B cell (primary cell): Measurements from ENCODE around the gene CHRD. TPM values are rescaled to one million over a fixed set of nuclear protein-coding genes. Genes with fewer than 3 reads are reported as not detected.

Experiments
- ATAC-seq: fragments of 200-7000 bp; cut with Tn5 transposase; one replicate; pipeline ENCODE4 v1.10.0; 2021; ENCODE audit warnings: low read depth, mild to moderate bottlenecking, moderate number of reproducible peaks, moderate library complexity
- CTCF ChIA-PET: fragments of 350-600 bp; sonication (Branson Sonifier 250); formaldehyde crosslinking; loops from one replicate; lab custom pipeline; 2021; ENCODE audit warnings: antibody characterized with exemption, inconsistent platforms; lab: Charles Lee
- POLR2A ChIA-PET: fragments of 350-600 bp; sonication (Branson Sonifier 250); formaldehyde crosslinking; loops from one replicate; lab custom pipeline; 2021; ENCODE audit warnings: antibody characterized with exemption; lab: Charles Lee
- DNase-seq: peaks from one replicate; pipeline ENCODE4 v3.0.0; 2013
- H2AFZ ChIP-seq: 2 replicates; pipeline ENCODE4 v1.6.1; 2012; ENCODE audit warnings: mild to moderate bottlenecking, low read depth, low read length; ENCODE audit not compliant: insufficient read depth, poor library complexity, severe bottlenecking
- H3K27ac ChIP-seq, 2 donors: 1 replicate in 1 of 2; 2 replicates in 1 of 2; pipeline ENCODE4 v1.5.1; 2012 to 2013; ENCODE audit warnings: low read length in 2 of 2, mild to moderate bottlenecking in 2 of 2, moderate library complexity in 1 of 2
- H3K27me3 ChIP-seq, 4 experiments: fragments of 200-600 bp in 1 of 4; sonication (generic) in 1 of 4; replicated peaks in 1 of 4; 1 replicate in 2 of 4; 2 replicates in 2 of 4; pipeline versions ENCODE4 v1.6.1 to v1.7.0; 2013 to 2016; ENCODE audit warnings: low read length in 3 of 4, mild to moderate bottlenecking in 2 of 4, mixed read lengths in 1 of 4, moderate library complexity in 1 of 4; ENCODE audit not compliant: insufficient read depth in 4 of 4, control insufficient read depth in 3 of 4; ENCODE audit errors: control extremely low read depth in 1 of 4
- H3K36me3 ChIP-seq, 2 experiments: replicated peaks in 1 of 2; 1 replicate in 1 of 2; 2 replicates in 1 of 2; pipeline versions ENCODE4 v1.6.1 to v1.7.1; 2013; ENCODE audit warnings: low read length in 1 of 2; ENCODE audit not compliant: insufficient read depth in 2 of 2, control insufficient read depth in 1 of 2; ENCODE audit errors: control extremely low read depth in 1 of 2, extremely low read depth in 1 of 2
- H3K4me1 ChIP-seq, 2 donors: fragments of 200-600 bp in 1 of 2; sonication (generic) in 1 of 2; 1 replicate in 1 of 2; 2 replicates in 1 of 2; pipeline versions ENCODE4 v1.5.1 to v1.6.1; 2013 to 2017; ENCODE audit warnings: low read length in 2 of 2; ENCODE audit not compliant: control insufficient read depth in 2 of 2, insufficient read depth in 2 of 2
- H3K4me2 ChIP-seq: replicated peaks from 2 replicates; pipeline ENCODE3; 2012; ENCODE audit warnings: mild to moderate bottlenecking, low read depth, low read length; ENCODE audit not compliant: poor library complexity, severe bottlenecking
- H3K4me3 ChIP-seq, 5 experiments: fragments of 200-600 bp in 1 of 5; sonication (generic) in 1 of 5; 1 replicate in 3 of 5; 2 replicates in 2 of 5; pipeline versions ENCODE4 v1.5.1 to v1.7.0; 2011 to 2016; ENCODE audit warnings: low read length in 4 of 5, mild to moderate bottlenecking in 4 of 5, low read depth in 2 of 5, control low read depth in 1 of 5, moderate library complexity in 1 of 5; ENCODE audit not compliant: insufficient read depth in 1 of 5; ENCODE audit errors: control extremely low read depth in 1 of 5, extremely low read depth in 1 of 5
- H3K79me2 ChIP-seq: fragments of 200-600 bp; sonication (generic); one replicate; pipeline ENCODE4 v1.6.0; 2016; ENCODE audit warnings: low read length; ENCODE audit not compliant: control insufficient read depth, insufficient read depth
- H3K9ac ChIP-seq: fragments of 200-600 bp; sonication (generic); 2 replicates; pipeline ENCODE4 v1.6.1; 2017; ENCODE audit warnings: mild to moderate bottlenecking, low read length, moderate library complexity
- H3K9me3 ChIP-seq, 3 donors: one replicate each; pipeline versions ENCODE4 v1.6.1 to v1.7.1; 2013; ENCODE audit warnings: low read length in 2 of 3; ENCODE audit not compliant: control insufficient read depth in 2 of 3, insufficient read depth in 1 of 3; ENCODE audit errors: control extremely low read depth in 1 of 3
- H4K20me1 ChIP-seq: 2 replicates; pipeline ENCODE4 v1.6.0; 2012; ENCODE audit warnings: mild to moderate bottlenecking, low read length; ENCODE audit not compliant: insufficient read depth, control insufficient read depth, poor library complexity, severe bottlenecking
- H3K27ac Mint-ChIP-seq: one replicate; pipeline ENCODE4 v1.8.0; 2021; ENCODE audit warnings: mixed read lengths
- H3K27me3 Mint-ChIP-seq: one replicate; pipeline ENCODE4 v1.8.0; 2021; ENCODE audit warnings: mixed read lengths
- H3K4me1 Mint-ChIP-seq: one replicate; pipeline ENCODE4 v1.8.0; 2021; ENCODE audit warnings: mixed read lengths
- H3K4me3 Mint-ChIP-seq: one replicate; pipeline ENCODE4 v1.8.0; 2021; ENCODE audit warnings: mixed read lengths
- H3K9me3 Mint-ChIP-seq: one replicate; pipeline ENCODE4 v1.8.0; 2022; ENCODE audit warnings: mixed read lengths; ENCODE audit not compliant: insufficient read depth
- EZH2 ChIP-seq: IDR thresholded peaks from 2 replicates; pipeline ENCODE4 v1.6.1; 2012; ENCODE audit warnings: borderline replicate concordance, low read depth, mild to moderate bottlenecking, moderate library complexity, low read length; ENCODE audit not compliant: insufficient read depth, poor library complexity, severe bottlenecking
- WGBS: methylation state at CpG from one replicate; pipeline ENCODE4 v1.1.5; 2013; ENCODE audit warnings: missing lambda C conversion rate; ENCODE audit not compliant: insufficient coverage; 5-methylcytosine and 5-hydroxymethylcytosine counted together
- intact Hi-C: fragments of 100-400 bp; cut with micrococcal nuclease; formaldehyde crosslinking; loops from one replicate; pipeline ENCODE4 v1.10.0; 2022
- polyA plus RNA-seq: library from polyadenylated mRNA; depleted of rRNA; stranded (reverse); fragments of >200 nt; gene quantifications from 2 replicates; pipeline ENCODE4 v1.2.3, GENCODE V29; 2012
- total RNA-seq, 2 donors: library from RNA; stranded (reverse); fragments of 120-200 nt in 1 of 2; gene quantifications; 1 replicate in 1 of 2; 2 replicates in 1 of 2; pipeline versions ENCODE4 v1.2.3 to v1.2.4, GENCODE V29; 2013 to 2022
- TF ChIP-seq, protein P1 (sequence below): fragments of 200-600 bp; IDR thresholded peaks from one replicate; pipeline ENCODE4 v1.8.0; 2022; ENCODE audit warnings: antibody characterized with exemption, mild to moderate bottlenecking

CHRD gene
- total and polyA plus RNA-seq, 2 donors (not counting 1 experiment from before 2014, with no cell fraction given): not detected

DNA sequence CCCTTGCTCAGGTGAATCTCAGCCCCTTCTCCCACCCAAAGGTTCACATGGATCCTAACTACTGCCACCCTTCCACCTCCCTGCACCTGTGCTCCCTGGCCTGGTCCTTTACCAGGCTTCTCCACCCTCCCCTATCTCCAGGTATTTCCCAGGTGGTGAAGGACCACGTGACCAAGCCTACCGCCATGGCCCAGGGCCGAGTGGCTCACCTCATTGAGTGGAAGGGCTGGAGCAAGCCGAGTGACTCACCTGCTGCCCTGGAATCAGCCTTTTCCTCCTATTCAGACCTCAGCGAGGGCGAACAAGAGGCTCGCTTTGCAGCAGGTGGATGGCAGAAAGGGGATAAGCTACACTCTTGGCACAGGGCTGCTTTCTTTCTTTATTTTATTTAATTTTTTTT is 37.9 kb upstream of the CHRD start:
- H3K27ac Mint-ChIP-seq: no peak overlapping the region
- Histone ChIP-seq H3K27me3 (peaks cover 0 to 3% (median 0%) of the 10 kb centered on the region in 4 experiments), H3K4me3 (no peak overlapping the region), H3K9ac (no peak overlapping the region), H2AFZ (no peak overlapping the region), H3K27ac (no peak overlapping the region), H3K36me3 (peaks cover 0 to 4% of the 10 kb centered on the region in 2 experiments), H3K4me1 (peaks cover 3 to 11% of the 10 kb centered on the region in 2 donors), H4K20me1 (no peaks in the 10 kb centered on the region), H3K9me3 (no peaks in the 10 kb centered on the region), H3K4me2 (no peak overlapping the region), H3K79me2 (peaks cover 15% of the 10 kb centered on the region)
- intact Hi-C loops: no loop called here
- H3K4me1 Mint-ChIP-seq: peaks cover 17% of the 10 kb centered on the region
- CTCF ChIA-PET: no interaction called here
- ATAC-seq (no peak), DNase-seq (no peak)
- H3K27me3 Mint-ChIP-seq: no peaks in the 10 kb centered on the region
- 100% methylated on average over 3 of the region's 7 CpGs for WGBS
- H3K9me3 Mint-ChIP-seq: no peaks in the 10 kb centered on the region
- H3K4me3 Mint-ChIP-seq: no peak overlapping the region
- POLR2A ChIA-PET: no interaction called here
- TF ChIP-seq EZH2: no peak
- TF ChIP-seq, protein P1, sequence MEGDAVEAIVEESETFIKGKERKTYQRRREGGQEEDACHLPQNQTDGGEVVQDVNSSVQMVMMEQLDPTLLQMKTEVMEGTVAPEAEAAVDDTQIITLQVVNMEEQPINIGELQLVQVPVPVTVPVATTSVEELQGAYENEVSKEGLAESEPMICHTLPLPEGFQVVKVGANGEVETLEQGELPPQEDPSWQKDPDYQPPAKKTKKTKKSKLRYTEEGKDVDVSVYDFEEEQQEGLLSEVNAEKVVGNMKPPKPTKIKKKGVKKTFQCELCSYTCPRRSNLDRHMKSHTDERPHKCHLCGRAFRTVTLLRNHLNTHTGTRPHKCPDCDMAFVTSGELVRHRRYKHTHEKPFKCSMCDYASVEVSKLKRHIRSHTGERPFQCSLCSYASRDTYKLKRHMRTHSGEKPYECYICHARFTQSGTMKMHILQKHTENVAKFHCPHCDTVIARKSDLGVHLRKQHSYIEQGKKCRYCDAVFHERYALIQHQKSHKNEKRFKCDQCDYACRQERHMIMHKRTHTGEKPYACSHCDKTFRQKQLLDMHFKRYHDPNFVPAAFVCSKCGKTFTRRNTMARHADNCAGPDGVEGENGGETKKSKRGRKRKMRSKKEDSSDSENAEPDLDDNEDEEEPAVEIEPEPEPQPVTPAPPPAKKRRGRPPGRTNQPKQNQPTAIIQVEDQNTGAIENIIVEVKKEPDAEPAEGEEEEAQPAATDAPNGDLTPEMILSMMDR: no peak

DNA sequence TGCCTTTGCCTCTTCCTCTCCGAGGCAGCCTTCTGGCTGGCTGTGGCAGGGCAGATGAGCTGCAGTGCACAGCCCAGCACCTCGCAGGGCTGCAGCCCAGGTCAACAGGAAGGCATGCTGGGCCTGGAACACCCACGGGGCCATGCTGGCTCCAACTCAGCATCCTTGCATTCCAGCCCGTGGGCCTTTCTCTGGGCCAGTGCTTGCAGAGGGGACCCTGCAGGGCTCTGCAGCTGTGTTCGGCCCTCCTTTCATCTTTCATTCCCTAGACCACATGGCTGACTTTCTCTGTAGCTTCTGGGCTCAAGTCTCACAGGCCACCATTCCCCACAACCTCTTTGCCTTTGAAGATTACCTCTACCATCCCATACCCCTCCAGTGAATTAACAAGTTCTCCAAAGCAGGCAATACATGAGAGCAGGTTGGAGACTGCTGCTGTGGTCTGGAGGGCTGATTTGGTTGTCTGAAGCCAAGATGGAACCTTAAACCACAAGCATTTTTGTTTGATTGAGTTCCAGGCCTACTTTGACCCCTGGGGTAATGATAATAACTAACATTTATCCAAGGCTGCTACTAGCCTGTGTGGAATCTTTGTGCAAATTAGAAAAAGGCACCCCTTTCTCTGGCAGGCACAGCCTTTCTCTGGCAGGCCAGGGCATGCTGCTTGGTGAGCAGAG is 36.5 kb upstream of the CHRD start:
- WGBS: 100% methylated on average over 5 of the region's 5 CpGs
- H3K27me3 Mint-ChIP-seq: no peaks in the 10 kb centered on the region
- H3K9me3 Mint-ChIP-seq: no peaks in the 10 kb centered on the region
- ChIA-PET CTCF (no interaction called here), POLR2A (interaction anchor here (0.6 kb wide), 1 partner anchor 21 kb away, joined by 3 read pairs; no protein-coding TSS in a partner anchor)
- H3K27ac Mint-ChIP-seq: no peak overlapping the region
- Histone ChIP-seq H3K4me1 (peaks cover 0 to 5% of the 10 kb centered on the region in 2 donors), H2AFZ (no peak overlapping the region), H3K4me3 (no peak overlapping the region), H3K36me3 (peaks cover 0 to 4% of the 10 kb centered on the region in 2 experiments), H3K9ac (no peak overlapping the region), H3K79me2 (peaks cover 1% of the 10 kb centered on the region), H3K4me2 (no peak overlapping the region), H3K27ac (no peak overlapping the region), H4K20me1 (no peaks in the 10 kb centered on the region), H3K27me3 (peaks cover 0 to under 1% (median 0%) of the 10 kb centered on the region in 4 experiments), H3K9me3 (no peaks in the 10 kb centered on the region)
- H3K4me1 Mint-ChIP-seq: peaks cover 5% of the 10 kb centered on the region
- intact Hi-C loops: no loop called here
- no peak overlapping the region for H3K4me3 Mint-ChIP-seq
- TF ChIP-seq, protein P1: no peak
- no peak for TF ChIP-seq EZH2
- DNase-seq (no peak), ATAC-seq (no peak)
